ENCODE data around the gene LAMA2. TPM values are rescaled to one million over a fixed set of nuclear protein-coding genes. Genes with fewer than 3 reads are reported as not detected.

LAMA2 gene
- total RNA-seq, 3 donors from 2014 or later (not counting 1 experiment from before 2014, with no cell fraction given) = 2.1 to 5.3 (median 3.6) TPM

- Histone ChIP-seq H3K4me3 (ENCODE audit: low read length) (no peak overlapping the region), H3K9me3 (ENCODE audit: control insufficient read depth, insufficient read depth, low read length) (no peaks in the 10 kb centered on the region), H3K36me3 (ENCODE audit: control insufficient read depth, insufficient read depth, low read length) (no peaks in the 10 kb centered on the region), H3K27ac (ENCODE audit: low read length) (no peak overlapping the region), H3K27me3 (ENCODE audit: control insufficient read depth, insufficient read depth, low read length) (peaks cover 2% of the 10 kb centered on the region), H3K4me1 (ENCODE audit: control insufficient read depth, insufficient read depth, low read length) (no peaks in the 10 kb centered on the region)
- Mint-ChIP-seq H3K4me1 (no peaks in the 10 kb centered on the region), H3K27ac (no peak overlapping the region), H3K9me3 (no peaks in the 10 kb centered on the region), H3K36me3 (no peaks in the 10 kb centered on the region), H3K27me3 (ENCODE audit: low read depth in 2 of 2) (peaks cover 10 to 52% of the 10 kb centered on the region in 2 donors), H3K4me3 (no peak overlapping the region)
- ATAC-seq (no peak), DNase-seq (no peak)
- TF ChIP-seq CTCF (IDR thresholded peaks at IDR 0.05) = no peak
- intact Hi-C loops (cut with micrococcal nuclease) = no loop called here
- WGBS (ENCODE audit: insufficient coverage) = 60% methylated on average over 2 of the region's 2 CpGs
Observed at GRCh38 chr6:129140526-129140925, 257.6 kb downstream of the LAMA2 start.

GRCh38 chr6:129141499-129141898 lies 258.6 kb downstream of the LAMA2 start:
- Histone ChIP-seq H3K27ac (ENCODE audit: low read length) (no peak overlapping the region), H3K9me3 (ENCODE audit: control insufficient read depth, insufficient read depth, low read length) (no peaks in the 10 kb centered on the region), H3K36me3 (ENCODE audit: control insufficient read depth, insufficient read depth, low read length) (no peaks in the 10 kb centered on the region), H3K4me3 (ENCODE audit: low read length) (no peak overlapping the region), H3K4me1 (ENCODE audit: control insufficient read depth, insufficient read depth, low read length) (no peaks in the 10 kb centered on the region), H3K27me3 (ENCODE audit: control insufficient read depth, insufficient read depth, low read length) (peaks cover 2% of the 10 kb centered on the region)
- Mint-ChIP-seq H3K36me3 (no peaks in the 10 kb centered on the region), H3K27me3 (ENCODE audit: low read depth in 2 of 2) (peaks cover 7 to 46% of the 10 kb centered on the region in 2 donors), H3K4me3 (no peak overlapping the region), H3K4me1 (no peaks in the 10 kb centered on the region), H3K27ac (no peak overlapping the region), H3K9me3 (no peaks in the 10 kb centered on the region)
- ATAC-seq = no peak
- no peak for TF ChIP-seq CTCF (IDR thresholded peaks at IDR 0.05)
- intact Hi-C loops (cut with micrococcal nuclease) = no loop called here
- WGBS (ENCODE audit: insufficient coverage) = no CpG with 5 or more reads among the region's 1 CpG
- DNase-seq = no peak

- Mint-ChIP-seq H3K4me1 (no peaks in the 10 kb centered on the region), H3K27ac (no peak overlapping the region), H3K9me3 (no peaks in the 10 kb centered on the region), H3K4me3 (no peak overlapping the region), H3K36me3 (no peaks in the 10 kb centered on the region), H3K27me3 (ENCODE audit: low read depth in 2 of 2) (peaks cover 10 to 30% of the 10 kb centered on the region in 2 donors)
- H3K27ac ChIP-seq (ENCODE audit: low read length) = no peak overlapping the region
- H3K4me1 ChIP-seq (ENCODE audit: control insufficient read depth, insufficient read depth, low read length) = no peaks in the 10 kb centered on the region
- DNase-seq (no peak), ATAC-seq (no peak)
- H3K36me3 ChIP-seq (ENCODE audit: control insufficient read depth, insufficient read depth, low read length) = no peaks in the 10 kb centered on the region
- no peaks in the 10 kb centered on the region for H3K9me3 ChIP-seq (ENCODE audit: control insufficient read depth, insufficient read depth, low read length)
- H3K4me3 ChIP-seq (ENCODE audit: low read length) = no peak overlapping the region
- WGBS (ENCODE audit: insufficient coverage) = 79% methylated on average over 3 of the region's 3 CpGs
- intact Hi-C loops (cut with micrococcal nuclease) = no loop called here
- H3K27me3 ChIP-seq (ENCODE audit: control insufficient read depth, insufficient read depth, low read length) = peaks cover 2% of the 10 kb centered on the region
- TF ChIP-seq CTCF (IDR thresholded peaks at IDR 0.05) = no peak
Observed at GRCh38 chr6:129146902-129147301, 264.0 kb downstream of the LAMA2 start.

DNA sequence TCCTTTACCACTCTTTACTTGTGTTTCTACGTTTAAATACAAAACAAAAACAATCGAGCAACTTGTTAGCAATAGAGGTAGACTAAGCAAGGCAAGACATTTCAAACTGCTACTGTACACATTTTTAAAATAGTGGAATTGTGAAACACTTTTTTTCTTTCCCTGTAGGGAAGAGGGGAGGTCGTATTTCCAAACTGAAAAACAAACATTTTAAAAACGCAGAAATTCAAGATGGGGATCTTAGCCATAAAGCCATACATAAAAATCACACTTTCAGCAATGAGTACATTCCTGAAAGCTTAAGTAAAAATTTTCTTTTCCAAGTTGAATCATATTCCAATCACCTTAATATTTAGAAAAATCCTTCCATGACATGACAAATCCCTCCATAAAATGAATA lies 267.6 kb downstream of the LAMA2 start:
- no peaks in the 10 kb centered on the region for H3K36me3 ChIP-seq (ENCODE audit: control insufficient read depth, insufficient read depth, low read length)
- no peaks in the 10 kb centered on the region for H3K9me3 ChIP-seq (ENCODE audit: control insufficient read depth, insufficient read depth, low read length)
- no peaks in the 10 kb centered on the region for H3K27me3 ChIP-seq (ENCODE audit: control insufficient read depth, insufficient read depth, low read length)
- Mint-ChIP-seq H3K9me3 (no peaks in the 10 kb centered on the region), H3K4me3 (no peak overlapping the region), H3K27me3 (ENCODE audit: low read depth in 2 of 2) (peaks cover 6 to 9% of the 10 kb centered on the region in 2 donors), H3K4me1 (no peaks in the 10 kb centered on the region), H3K36me3 (no peaks in the 10 kb centered on the region), H3K27ac (no peak overlapping the region)
- DNase-seq = no peak
- no peak overlapping the region for H3K27ac ChIP-seq (ENCODE audit: low read length)
- no peak for ATAC-seq
- WGBS (ENCODE audit: insufficient coverage) = 83% methylated on average over 1 of the region's 4 CpGs
- no peak overlapping the region for H3K4me3 ChIP-seq (ENCODE audit: low read length)
- intact Hi-C loops (cut with micrococcal nuclease) = no loop called here
- TF ChIP-seq CTCF (IDR thresholded peaks at IDR 0.05) = no peak
- no peaks in the 10 kb centered on the region for H3K4me1 ChIP-seq (ENCODE audit: control insufficient read depth, insufficient read depth, low read length)
